IgD-negative memory B cell (primary cell): Measurements from ENCODE around the gene TXNDC5. TPM values are rescaled to one million over a fixed set of nuclear protein-coding genes. Genes with fewer than 3 reads are reported as not detected.
"Not testable (repeated sequence)": the region's sequence is repeated elsewhere in the genome, so short reads cannot be mapped to it uniquely, and the experiment has no call there.

Experiments
- H3K27ac Mint-ChIP-seq, 3 donors: one replicate each; pipeline ENCODE4 v1.8.0; 2020 to 2022; ENCODE audit warnings: mild to moderate bottlenecking in 3 of 3, mixed read lengths in 3 of 3, moderate library complexity in 1 of 3
- H3K27me3 Mint-ChIP-seq: one replicate; pipeline ENCODE4 v1.8.0; 2021; ENCODE audit warnings: mixed read lengths
- H3K36me3 Mint-ChIP-seq: one replicate; pipeline ENCODE4 v1.8.0; 2020; ENCODE audit warnings: mild to moderate bottlenecking, mixed read lengths
- H3K4me1 Mint-ChIP-seq, 3 donors: one replicate each; pipeline ENCODE4 v1.8.0; 2020 to 2022; ENCODE audit warnings: mixed read lengths in 3 of 3, mild to moderate bottlenecking in 1 of 3
- H3K4me3 Mint-ChIP-seq, 4 donors: one replicate each; pipeline ENCODE4 v1.8.0; 2020 to 2022; ENCODE audit warnings: mild to moderate bottlenecking in 4 of 4, mixed read lengths in 4 of 4, moderate library complexity in 3 of 4
- H3K9me3 Mint-ChIP-seq, 3 donors: one replicate each; pipeline ENCODE4 v1.8.0; 2020 to 2021; ENCODE audit warnings: mixed read lengths in 3 of 3, mild to moderate bottlenecking in 1 of 3
- polyA plus RNA-seq: library from polyadenylated mRNA; unstranded; fragments of 300-500 nt; fragmentation: Illumina TruSeq; gene quantifications from one replicate; pipeline ENCODE4 v1.2.3, GENCODE V29; 2021

TXNDC5 gene
- polyA plus RNA-seq, 1 donor from 2014 or later = 270 TPM

- Mint-ChIP-seq H3K9me3 (no peaks in the 10 kb centered on the region), H3K4me3 (no peak overlapping the region), H3K27ac (no peak overlapping the region), H3K27me3 (no peaks in the 10 kb centered on the region), H3K36me3 (peaks cover 15% of the 10 kb centered on the region), H3K4me1 (peaks cover 26 to 35% (median 35%) of the 10 kb centered on the region in 3 donors)
These were observed 14.1 kb downstream of the TXNDC5 start for GRCh38 chr6:7896465-7896987.

GRCh38 chr6:7895125-7895423 is 15.5 kb downstream of the TXNDC5 start:
- Mint-ChIP-seq H3K27ac (no peak overlapping the region), H3K9me3 (no peaks in the 10 kb centered on the region), H3K4me3 (no peak overlapping the region), H3K4me1 (peaks cover 13 to 20% (median 20%) of the 10 kb centered on the region in 3 donors), H3K27me3 (no peaks in the 10 kb centered on the region), H3K36me3 (peaks cover 14% of the 10 kb centered on the region)

- Mint-ChIP-seq H3K9me3 (no peaks in the 10 kb centered on the region), H3K27ac (peak overlapping the region in 1 of 3 donors; percentile 23), H3K4me3 (no peak overlapping the region), H3K36me3 (peaks cover 14% of the 10 kb centered on the region), H3K4me1 (peaks cover 10 to 18% (median 17%) of the 10 kb centered on the region in 3 donors), H3K27me3 (no peaks in the 10 kb centered on the region)
These were observed 16.1 kb downstream of the TXNDC5 start for GRCh38 chr6:7894262-7895124.

GRCh38 chr6:7893342-7893741 is 17.2 kb downstream of the TXNDC5 start:
- Mint-ChIP-seq H3K27ac (no peak overlapping the region), H3K4me1 (peaks cover 6 to 11% (median 9%) of the 10 kb centered on the region in 3 donors), H3K9me3 (no peaks in the 10 kb centered on the region), H3K36me3 (peaks cover 11% of the 10 kb centered on the region), H3K4me3 (no peak overlapping the region), H3K27me3 (no peaks in the 10 kb centered on the region)

- H3K4me1 Mint-ChIP-seq, H3K27ac Mint-ChIP-seq, H3K27me3 Mint-ChIP-seq, H3K4me3 Mint-ChIP-seq, H3K36me3 Mint-ChIP-seq, H3K9me3 Mint-ChIP-seq: not testable (repeated sequence)
These were observed 18.2 kb downstream of the TXNDC5 start for GRCh38 chr6:7892367-7892766.

GRCh38 chr6:7891078-7891872 is 19.3 kb downstream of the TXNDC5 start:
- H3K4me3 Mint-ChIP-seq = no peak overlapping the region
- no peak overlapping the region for H3K27ac Mint-ChIP-seq
- no peaks in the 10 kb centered on the region for H3K4me1 Mint-ChIP-seq
- H3K27me3 Mint-ChIP-seq = no peaks in the 10 kb centered on the region
- H3K9me3 Mint-ChIP-seq = no peaks in the 10 kb centered on the region
- peaks cover 5% of the 10 kb centered on the region for H3K36me3 Mint-ChIP-seq

- no peak overlapping the region for H3K27ac Mint-ChIP-seq
- H3K4me3 Mint-ChIP-seq = no peak overlapping the region
- no peaks in the 10 kb centered on the region for H3K4me1 Mint-ChIP-seq
- no peaks in the 10 kb centered on the region for H3K9me3 Mint-ChIP-seq
- H3K27me3 Mint-ChIP-seq = no peaks in the 10 kb centered on the region
- H3K36me3 Mint-ChIP-seq = peaks cover 12% of the 10 kb centered on the region
These were observed 21.8 kb downstream of the TXNDC5 start for GRCh38 chr6:7888587-7889357.

- Mint-ChIP-seq H3K4me1 (no peaks in the 10 kb centered on the region), H3K36me3 (peaks cover 16% of the 10 kb centered on the region), H3K9me3 (no peaks in the 10 kb centered on the region), H3K27ac (peak overlapping the region; percentile 35 to 59 (median 52)), H3K27me3 (no peaks in the 10 kb centered on the region), H3K4me3 (peak overlapping the region in 1 of 4 donors; percentile 69)
These were observed 23.2 kb downstream of the TXNDC5 start for GRCh38 chr6:7887278-7887991.

GRCh38 chr6:7886132-7886531 is 24.5 kb downstream of the TXNDC5 start:
- Mint-ChIP-seq H3K36me3 (peaks cover 16% of the 10 kb centered on the region), H3K27ac (no peak overlapping the region), H3K27me3 (no peaks in the 10 kb centered on the region)

GRCh38 chr6:7883381-7883780 is 27.2 kb downstream of the TXNDC5 start:
- Mint-ChIP-seq H3K36me3 (peaks cover 21% of the 10 kb centered on the region), H3K27ac (no peak overlapping the region), H3K27me3 (no peaks in the 10 kb centered on the region), H3K9me3 (no peaks in the 10 kb centered on the region), H3K4me3 (no peak overlapping the region), H3K4me1 (no peaks in the 10 kb centered on the region)

More at GRCh38 chr6:7886132-7886531, 24.5 kb downstream of the TXNDC5 start:
- H3K4me3 Mint-ChIP-seq = no peak overlapping the region
- H3K4me1 Mint-ChIP-seq = no peaks in the 10 kb centered on the region
- H3K9me3 Mint-ChIP-seq = no peaks in the 10 kb centered on the region

- H3K27ac Mint-ChIP-seq = peak overlapping the region in 1 of 3 donors; percentile 5
- peaks cover 21% of the 10 kb centered on the region for H3K36me3 Mint-ChIP-seq
- no peak overlapping the region for H3K4me3 Mint-ChIP-seq
- no peaks in the 10 kb centered on the region for H3K9me3 Mint-ChIP-seq
- no peaks in the 10 kb centered on the region for H3K4me1 Mint-ChIP-seq
- H3K27me3 Mint-ChIP-seq = no peaks in the 10 kb centered on the region
These were observed 27.9 kb downstream of the TXNDC5 start for GRCh38 chr6:7882505-7883257.

GRCh38 chr6:7881765-7882500 is 28.7 kb downstream of the TXNDC5 start:
- H3K9me3 Mint-ChIP-seq = no peaks in the 10 kb centered on the region
- H3K4me1 Mint-ChIP-seq = no peaks in the 10 kb centered on the region
- H3K36me3 Mint-ChIP-seq = peaks cover 21% of the 10 kb centered on the region
- H3K27me3 Mint-ChIP-seq = no peaks in the 10 kb centered on the region
- peak overlapping the region in 1 of 3 donors; percentile 42 for H3K27ac Mint-ChIP-seq
- H3K4me3 Mint-ChIP-seq = no peak overlapping the region

GRCh38 chr6:7880718-7881107 is 29.9 kb downstream of the TXNDC5 start:
- H3K4me3 Mint-ChIP-seq = no peak overlapping the region
- H3K9me3 Mint-ChIP-seq = no peaks in the 10 kb centered on the region
- H3K36me3 Mint-ChIP-seq = peaks cover 25% of the 10 kb centered on the region
- H3K4me1 Mint-ChIP-seq = no peaks in the 10 kb centered on the region
- no peaks in the 10 kb centered on the region for H3K27me3 Mint-ChIP-seq
- H3K27ac Mint-ChIP-seq = peak overlapping the region in 1 of 3 donors; percentile 5
